T-helper 2 cell treated with Interferon-gamma antibody and Interleukin-4, amounts not matched to agents 5 μg/mL and 100 μg/mL, for 36 hours (primary cell): Measurements from ENCODE around the gene ETS1.

Experiments used
- DNase-seq: peaks from one replicate; pipeline ENCODE4 v3.0.0; 2021; ENCODE audit warnings: low spot score
- H3K27ac Mint-ChIP-seq: one replicate; pipeline ENCODE4 v1.8.0; 2021; ENCODE audit warnings: mild to moderate bottlenecking, mixed read lengths
- H3K27me3 Mint-ChIP-seq: one replicate; pipeline ENCODE4 v1.8.0; 2021; ENCODE audit warnings: low read depth, mixed read lengths
- H3K36me3 Mint-ChIP-seq: one replicate; pipeline ENCODE4 v1.8.0; 2021; ENCODE audit warnings: low read depth, mixed read lengths
- H3K4me1 Mint-ChIP-seq: one replicate; pipeline ENCODE4 v1.8.0; 2021; ENCODE audit warnings: low read depth, mixed read lengths
- H3K4me3 Mint-ChIP-seq: one replicate; pipeline ENCODE4 v1.8.0; 2022; ENCODE audit warnings: mild to moderate bottlenecking, moderate library complexity, mixed read lengths
- H3K9me3 Mint-ChIP-seq: one replicate; pipeline ENCODE4 v1.8.0; 2021; ENCODE audit warnings: mixed read lengths

ETS1 gene

DNA sequence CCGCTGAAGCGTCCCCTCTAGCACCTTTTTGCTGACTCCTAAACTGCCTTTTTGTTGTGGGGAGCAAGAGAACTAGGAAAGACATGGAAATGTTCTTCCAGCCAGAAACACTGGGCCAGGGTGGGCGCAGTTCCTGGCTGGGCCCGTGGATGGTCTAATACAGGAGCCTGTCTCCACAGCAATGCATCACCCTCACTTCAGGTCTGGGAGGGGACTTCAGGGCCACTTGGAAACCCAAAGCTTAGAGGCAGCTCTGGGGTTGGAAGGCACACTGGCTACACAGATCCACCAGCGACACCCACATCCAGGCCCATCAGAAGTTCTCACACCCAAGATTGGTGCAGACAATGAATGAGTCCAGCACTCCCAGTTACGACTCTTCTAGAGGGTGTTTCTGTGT lies 120.3 kb downstream of the ETS1 start:
- no peak for DNase-seq
- H3K9me3 Mint-ChIP-seq: no peaks in the 10 kb centered on the region
- peaks cover 95% of the 10 kb centered on the region for H3K36me3 Mint-ChIP-seq
- H3K27me3 Mint-ChIP-seq: no peaks in the 10 kb centered on the region
- peaks cover 94% of the 10 kb centered on the region for H3K4me1 Mint-ChIP-seq
- H3K4me3 Mint-ChIP-seq: peak overlapping the region; percentile 72
- H3K27ac Mint-ChIP-seq: peak overlapping the region; percentile 91

DNA sequence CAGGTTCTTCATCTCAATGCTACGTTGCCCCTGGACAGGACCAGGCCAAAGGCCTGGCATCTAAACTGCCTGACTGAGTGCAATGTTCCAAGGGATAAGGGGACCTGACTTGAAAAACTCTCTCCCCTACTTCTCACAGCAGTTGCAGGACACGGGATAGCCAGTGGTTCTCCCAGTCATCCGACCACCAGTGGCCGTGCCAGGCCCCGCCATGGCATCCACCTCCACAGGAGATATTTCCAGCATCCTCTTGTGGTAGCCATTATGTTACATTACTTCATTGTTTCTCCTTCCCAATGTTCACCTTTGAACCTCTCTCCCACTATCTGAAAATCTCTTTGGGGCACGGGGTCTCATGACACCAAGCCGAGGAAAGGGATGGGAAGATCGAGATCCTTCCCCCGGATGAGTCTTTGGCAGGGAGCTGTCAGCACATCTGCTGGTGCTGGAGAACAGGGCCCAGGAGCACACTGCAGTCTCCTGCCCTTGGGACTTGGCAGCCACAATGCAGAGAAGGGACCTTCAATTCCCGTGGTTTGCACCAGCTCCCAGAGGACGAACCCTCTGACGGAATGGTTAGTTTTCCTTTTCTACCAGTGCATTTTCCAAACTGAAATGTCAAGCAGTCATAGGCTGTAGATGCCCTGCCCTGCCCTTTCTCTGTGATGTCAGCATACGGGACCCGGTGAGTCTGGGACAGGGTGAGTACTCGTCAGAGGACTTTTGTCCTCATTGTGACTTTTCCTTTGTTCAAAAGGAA lies 121.2 kb downstream of the ETS1 start:
- no peaks in the 10 kb centered on the region for H3K27me3 Mint-ChIP-seq

DNA sequence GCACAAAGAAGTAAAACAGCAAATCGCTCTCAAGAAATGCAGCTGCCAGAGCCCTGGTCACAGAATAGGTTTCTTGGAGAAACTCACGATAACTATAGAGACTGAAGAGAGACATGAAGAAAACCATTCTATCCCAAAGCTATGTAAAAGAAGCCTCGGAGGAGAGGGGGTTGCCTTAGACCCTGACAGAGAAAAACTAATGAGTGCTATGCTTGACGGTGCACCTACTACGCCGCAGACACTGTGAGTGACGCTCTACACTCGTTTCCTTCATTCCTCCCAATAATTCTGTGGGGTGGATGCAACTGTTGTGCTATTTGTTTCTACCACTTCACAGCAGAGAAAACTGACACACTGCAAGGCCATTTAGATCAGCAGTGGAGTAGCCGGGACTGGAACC lies 121.8 kb downstream of the ETS1 start:
- H3K4me1 Mint-ChIP-seq: peaks cover 90% of the 10 kb centered on the region
- H3K27me3 Mint-ChIP-seq: no peaks in the 10 kb centered on the region
- peak overlapping the region; percentile 72 for H3K4me3 Mint-ChIP-seq
- H3K27ac Mint-ChIP-seq: peak overlapping the region; percentile 91
- DNase-seq: peak; percentile 13
- H3K9me3 Mint-ChIP-seq: no peaks in the 10 kb centered on the region
- peaks cover 98% of the 10 kb centered on the region for H3K36me3 Mint-ChIP-seq

More for the DNA sequence above, 121.2 kb downstream of the ETS1 start:
- Mint-ChIP-seq H3K4me1 (peaks cover 88% of the 10 kb centered on the region), H3K36me3 (peaks cover 95% of the 10 kb centered on the region), H3K9me3 (no peaks in the 10 kb centered on the region), H3K27ac (peak overlapping the region; percentile 91), H3K4me3 (peak overlapping the region; percentile 72)
- DNase-seq: no peak

DNA sequence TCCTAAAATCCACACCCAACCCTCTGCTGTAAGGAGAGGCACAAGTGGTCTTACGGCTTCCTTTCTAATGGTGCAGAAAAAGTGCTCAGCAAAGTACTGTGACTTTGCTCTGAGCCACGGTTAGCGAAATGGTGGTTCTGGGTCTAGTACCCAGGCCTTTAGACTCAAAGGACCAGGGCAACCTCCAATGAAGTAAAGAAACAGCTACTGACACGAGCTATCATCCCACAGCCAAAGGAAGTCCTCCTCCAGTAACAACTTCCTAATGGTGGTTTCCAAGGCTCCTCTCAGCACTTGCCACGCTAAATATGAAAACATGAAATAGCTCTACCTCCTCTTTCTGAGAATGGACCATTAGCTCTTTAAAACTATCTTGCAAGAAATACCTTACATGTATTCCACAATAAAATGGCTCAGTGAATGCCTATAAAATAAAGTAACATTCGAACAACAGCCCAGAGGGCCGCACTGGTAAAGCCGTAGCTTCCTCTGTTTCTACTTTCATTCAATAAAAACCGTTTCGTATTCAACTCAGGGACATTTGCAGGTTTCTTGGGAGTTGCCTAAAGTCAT lies 122.4 kb downstream of the ETS1 start:
- H3K4me1 Mint-ChIP-seq: peaks cover 87% of the 10 kb centered on the region
- H3K27ac Mint-ChIP-seq: peak overlapping the region; percentile 91
- no peaks in the 10 kb centered on the region for H3K27me3 Mint-ChIP-seq
- DNase-seq: peak; percentile 3
- peak overlapping the region; percentile 72 for H3K4me3 Mint-ChIP-seq
- H3K36me3 Mint-ChIP-seq: peaks cover 98% of the 10 kb centered on the region
- H3K9me3 Mint-ChIP-seq: no peaks in the 10 kb centered on the region

DNA sequence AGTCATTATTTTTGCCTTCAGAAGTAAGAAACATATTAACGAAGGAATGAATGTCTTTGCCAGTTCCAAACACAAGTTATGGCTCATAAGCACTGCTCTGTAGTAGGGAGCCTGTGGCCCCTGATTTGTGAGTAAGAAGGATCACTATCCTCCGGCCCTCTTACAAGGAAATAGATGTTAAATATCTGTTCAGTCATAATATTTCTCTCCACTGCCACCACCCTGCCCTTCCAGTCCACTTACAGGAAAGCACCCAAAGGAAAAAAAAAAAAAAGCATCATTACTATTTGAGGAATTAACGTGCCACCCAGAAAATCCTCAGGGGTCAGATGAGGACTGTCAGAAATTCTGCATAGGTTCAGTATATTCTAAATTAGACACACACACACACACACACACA lies 123.4 kb downstream of the ETS1 start:
- Mint-ChIP-seq H3K9me3 (no peaks in the 10 kb centered on the region), H3K4me3 (peak overlapping the region; percentile 72), H3K27ac (peak overlapping the region; percentile 91), H3K36me3 (peaks cover 98% of the 10 kb centered on the region), H3K4me1 (peaks cover 80% of the 10 kb centered on the region), H3K27me3 (no peaks in the 10 kb centered on the region)
- DNase-seq: no peak

DNA sequence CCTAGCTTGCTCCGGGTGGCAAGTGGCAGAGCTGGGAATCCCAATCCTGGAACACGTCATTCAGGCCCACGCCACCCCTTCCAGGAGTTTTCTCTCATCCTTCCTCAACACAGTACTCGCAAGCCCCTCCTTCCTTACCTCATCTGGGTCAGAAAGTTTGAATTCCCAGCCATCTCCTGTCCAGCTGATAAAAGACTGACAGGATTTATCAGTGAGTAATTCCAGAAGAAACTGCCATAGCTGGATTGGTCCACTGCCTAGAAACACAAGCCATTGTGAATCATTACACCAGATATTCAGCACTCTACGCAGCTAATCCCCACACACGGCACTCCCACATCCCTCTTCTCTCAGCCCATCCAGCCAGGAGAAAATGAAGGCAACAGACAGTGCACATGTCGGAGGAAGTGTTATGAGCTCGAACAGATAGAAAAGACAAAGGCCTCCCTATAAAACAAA lies 124.0 kb downstream of the ETS1 start:
- no peaks in the 10 kb centered on the region for H3K27me3 Mint-ChIP-seq
- H3K4me3 Mint-ChIP-seq: peak overlapping the region; percentile 41
- H3K4me1 Mint-ChIP-seq: peaks cover 74% of the 10 kb centered on the region
- peak; percentile 2 for DNase-seq
- no peaks in the 10 kb centered on the region for H3K9me3 Mint-ChIP-seq
- peaks cover 97% of the 10 kb centered on the region for H3K36me3 Mint-ChIP-seq
- peak overlapping the region; percentile 73 for H3K27ac Mint-ChIP-seq

DNA sequence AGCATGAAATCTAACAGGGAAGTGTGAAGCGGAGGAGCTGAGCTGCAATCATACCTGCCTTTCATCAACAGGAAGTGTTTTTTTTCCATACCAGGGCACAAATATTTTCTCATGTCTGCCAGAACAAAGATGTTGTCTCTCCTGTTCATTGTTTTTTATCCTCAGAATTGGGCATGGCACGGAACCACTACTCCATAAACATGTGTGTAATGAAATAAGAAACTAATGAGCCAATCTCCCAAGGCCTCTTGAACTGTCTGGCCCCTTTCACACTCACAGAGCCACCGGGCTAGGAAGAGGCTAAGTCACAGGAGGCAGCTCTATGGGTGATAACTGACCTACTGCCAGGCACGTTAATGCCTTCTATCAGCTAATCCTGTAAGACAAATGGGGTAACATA lies 124.4 kb downstream of the ETS1 start:
- Mint-ChIP-seq H3K36me3 (peaks cover 96% of the 10 kb centered on the region), H3K27me3 (no peaks in the 10 kb centered on the region), H3K4me1 (peaks cover 69% of the 10 kb centered on the region), H3K4me3 (peak overlapping the region; percentile 41), H3K9me3 (no peaks in the 10 kb centered on the region), H3K27ac (peak overlapping the region; percentile 73)
- no peak for DNase-seq

DNA sequence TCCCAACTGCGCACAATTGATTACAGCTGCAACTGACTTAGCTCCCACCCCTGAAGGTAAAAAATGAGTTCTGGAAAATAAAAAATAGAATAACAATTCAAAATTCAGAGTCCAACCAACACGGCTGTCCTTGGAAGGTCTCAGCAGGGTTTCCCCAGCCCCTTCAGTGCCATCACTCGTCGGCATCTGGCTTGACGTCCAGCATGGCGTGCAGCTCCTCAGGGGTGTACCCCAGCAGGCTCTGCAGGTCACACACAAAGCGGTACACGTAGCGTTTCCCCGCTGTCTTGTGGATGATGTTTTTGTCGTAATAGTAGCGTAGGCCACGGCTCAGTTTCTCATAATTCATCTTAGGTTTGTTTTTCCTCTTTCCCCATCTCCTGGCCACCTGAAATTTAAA lies 125.2 kb downstream of the ETS1 start:
- Mint-ChIP-seq H3K36me3 (peaks cover 96% of the 10 kb centered on the region), H3K27ac (peak overlapping the region; percentile 73), H3K9me3 (no peaks in the 10 kb centered on the region), H3K4me1 (peaks cover 62% of the 10 kb centered on the region), H3K4me3 (no peak overlapping the region), H3K27me3 (no peaks in the 10 kb centered on the region)
- DNase-seq: no peak

DNA sequence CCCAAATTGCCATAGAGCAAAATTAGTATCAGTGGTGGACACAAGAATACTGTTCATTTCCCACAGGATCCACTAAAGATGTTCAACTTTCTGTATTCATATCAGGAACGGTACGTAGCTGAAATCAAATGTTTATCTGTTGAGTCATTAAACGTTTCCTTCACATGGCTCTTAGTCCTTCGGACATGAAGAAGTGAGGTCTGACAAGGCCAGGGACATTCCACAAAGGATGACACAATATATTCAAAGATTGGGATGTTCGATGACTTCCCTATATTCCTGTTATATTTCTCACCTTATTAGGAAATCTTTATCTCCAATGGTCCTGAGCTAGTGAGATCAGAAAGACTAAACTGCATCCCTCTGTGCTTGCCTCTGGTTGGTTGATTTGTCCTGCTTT lies 129.0 kb downstream of the ETS1 start:
- Mint-ChIP-seq H3K27me3 (no peaks in the 10 kb centered on the region), H3K36me3 (peaks cover 91% of the 10 kb centered on the region), H3K4me3 (no peak overlapping the region), H3K9me3 (no peaks in the 10 kb centered on the region), H3K27ac (no peak overlapping the region), H3K4me1 (peaks cover 42% of the 10 kb centered on the region)
- DNase-seq: no peak

DNA sequence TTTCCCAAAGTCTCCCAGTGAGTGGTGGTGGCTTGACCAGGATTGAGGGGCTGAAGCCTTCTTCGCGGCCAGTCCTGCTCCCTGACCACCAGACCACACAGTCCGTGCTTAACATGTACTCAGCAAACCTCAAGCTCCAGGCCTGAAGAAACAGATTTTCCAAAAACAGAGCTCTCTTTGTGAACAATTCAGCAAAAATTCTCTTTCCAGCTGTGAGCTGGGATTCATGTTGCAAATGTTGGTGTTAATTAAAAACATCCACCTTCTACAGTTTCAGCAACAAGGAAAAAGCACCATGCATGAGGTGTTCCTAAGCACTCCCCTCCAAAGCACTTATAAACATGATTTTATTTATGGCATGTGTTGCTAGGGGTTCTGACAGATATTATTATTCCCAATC lies 129.5 kb downstream of the ETS1 start:
- no peak overlapping the region for H3K4me3 Mint-ChIP-seq
- H3K27me3 Mint-ChIP-seq: no peaks in the 10 kb centered on the region
- peaks cover 89% of the 10 kb centered on the region for H3K36me3 Mint-ChIP-seq
- H3K9me3 Mint-ChIP-seq: no peaks in the 10 kb centered on the region
- DNase-seq: no peak
- H3K4me1 Mint-ChIP-seq: peaks cover 39% of the 10 kb centered on the region
- no peak overlapping the region for H3K27ac Mint-ChIP-seq

DNA sequence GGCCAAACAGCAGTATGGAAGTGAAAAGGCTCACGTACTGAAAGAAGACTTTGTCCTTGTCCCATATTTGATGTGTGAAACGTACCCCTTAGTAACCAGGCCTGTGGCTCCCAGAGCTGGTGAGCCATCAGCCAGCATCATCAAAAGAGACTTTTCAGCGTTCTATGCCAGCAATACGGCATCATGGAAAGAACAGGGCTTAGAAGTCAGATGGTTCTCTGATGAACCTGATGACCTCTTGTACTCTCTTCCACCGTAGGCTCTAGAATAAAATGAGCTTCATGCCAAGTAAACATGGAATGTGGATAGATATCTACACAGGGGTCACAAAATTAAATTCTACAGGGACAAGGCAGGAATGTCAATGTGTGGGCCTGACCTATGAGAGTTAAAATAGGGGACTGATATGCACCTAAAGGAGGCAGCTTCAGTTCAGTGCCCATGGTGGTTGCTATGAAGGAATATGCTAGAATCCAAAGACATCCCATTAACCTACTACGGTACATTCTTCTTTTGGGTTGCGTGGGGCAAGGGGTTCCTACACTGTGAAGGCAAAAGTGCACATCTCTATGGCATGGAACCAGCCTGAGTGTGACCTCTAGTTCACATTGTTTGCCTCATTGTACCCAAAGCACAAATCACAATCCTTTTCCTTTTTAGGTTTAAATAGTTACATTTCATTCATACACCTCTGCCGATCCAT lies 130.6 kb downstream of the ETS1 start:
- Mint-ChIP-seq H3K4me3 (no peak overlapping the region), H3K27me3 (no peaks in the 10 kb centered on the region), H3K36me3 (peaks cover 82% of the 10 kb centered on the region), H3K4me1 (peaks cover 39% of the 10 kb centered on the region), H3K27ac (peak overlapping the region; percentile 37), H3K9me3 (no peaks in the 10 kb centered on the region)
- DNase-seq: no peak

DNA sequence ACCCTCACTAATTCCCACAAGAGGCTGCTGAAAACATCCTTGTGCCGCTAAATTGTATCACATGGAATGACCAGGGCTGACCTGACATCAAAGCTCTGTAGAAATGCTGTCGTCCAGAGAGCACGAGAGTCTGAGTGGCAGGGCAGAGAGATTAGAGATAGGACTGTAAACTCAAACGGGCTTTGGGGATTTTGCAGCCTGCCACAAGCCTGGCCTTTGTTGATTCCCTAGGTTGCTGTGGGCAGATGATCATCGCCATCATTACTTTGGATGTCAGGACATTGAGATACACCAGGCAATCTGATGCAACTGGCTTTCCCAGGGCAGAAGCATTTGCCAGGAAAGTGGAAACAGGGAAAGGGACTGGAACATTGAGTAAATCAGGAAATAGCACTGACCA lies 131.6 kb downstream of the ETS1 start:
- Mint-ChIP-seq H3K4me1 (peaks cover 36% of the 10 kb centered on the region), H3K27me3 (no peaks in the 10 kb centered on the region)
- no peak for DNase-seq

DNA sequence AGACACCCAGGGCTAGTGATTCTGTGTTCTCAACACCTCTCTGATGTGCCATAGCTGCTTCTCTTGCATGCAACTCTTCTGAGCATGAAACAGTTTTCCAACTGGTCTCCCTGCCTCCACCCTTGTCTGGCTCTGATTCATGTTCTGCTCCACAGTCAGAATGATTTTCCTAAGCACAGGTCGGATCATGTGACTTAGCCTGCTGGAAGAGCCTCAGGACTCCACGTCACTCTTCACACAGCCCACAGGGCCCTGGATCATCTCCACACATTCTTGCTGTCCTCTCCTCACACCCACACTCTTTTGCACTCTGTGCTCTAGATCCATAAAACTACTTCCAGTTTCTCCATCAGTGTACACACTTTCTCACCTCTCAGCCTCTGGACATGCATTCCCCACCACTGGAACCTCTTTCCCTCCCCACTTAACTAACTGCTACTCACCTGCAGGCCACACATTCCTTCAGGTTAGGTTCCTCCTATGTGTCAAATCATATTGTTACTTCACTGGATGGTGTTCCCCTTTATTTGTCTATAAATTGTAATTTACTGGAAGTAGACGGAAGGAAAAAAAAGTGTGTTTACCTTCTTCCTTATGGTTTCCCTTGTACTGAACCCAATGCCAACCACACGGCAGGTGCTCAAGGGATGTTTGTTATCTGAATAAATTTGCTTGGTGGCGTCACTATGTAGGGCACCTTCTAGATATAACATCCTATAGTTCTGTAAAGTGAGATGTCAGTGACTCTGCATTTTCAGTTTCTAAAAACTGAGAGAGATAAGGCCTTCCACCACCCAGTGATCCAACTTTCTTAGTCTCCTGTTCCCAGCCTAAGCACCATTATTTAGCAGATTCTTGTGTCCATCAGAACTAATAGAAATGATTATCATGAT lies 133.7 kb downstream of the ETS1 start:
- no peaks in the 10 kb centered on the region for H3K27me3 Mint-ChIP-seq

More for the DNA sequence above, 131.6 kb downstream of the ETS1 start:
- H3K4me3 Mint-ChIP-seq: no peak overlapping the region
- peak overlapping the region; percentile 27 for H3K27ac Mint-ChIP-seq
- H3K36me3 Mint-ChIP-seq: peaks cover 74% of the 10 kb centered on the region
- no peaks in the 10 kb centered on the region for H3K9me3 Mint-ChIP-seq

More for the DNA sequence above, 133.7 kb downstream of the ETS1 start:
- Mint-ChIP-seq H3K9me3 (no peaks in the 10 kb centered on the region), H3K4me3 (no peak overlapping the region), H3K4me1 (peaks cover 33% of the 10 kb centered on the region), H3K36me3 (peaks cover 58% of the 10 kb centered on the region), H3K27ac (peak overlapping the region; percentile 32)
- DNase-seq: no peak
